ENCODE data around the gene GLCCI1. TPM values are rescaled to one million over a fixed set of nuclear protein-coding genes. Genes with fewer than 3 reads are reported as not detected.

Gene GLCCI1
- total RNA-seq, 1 experiment from 2014 or later: 4.6 TPM

DNA sequence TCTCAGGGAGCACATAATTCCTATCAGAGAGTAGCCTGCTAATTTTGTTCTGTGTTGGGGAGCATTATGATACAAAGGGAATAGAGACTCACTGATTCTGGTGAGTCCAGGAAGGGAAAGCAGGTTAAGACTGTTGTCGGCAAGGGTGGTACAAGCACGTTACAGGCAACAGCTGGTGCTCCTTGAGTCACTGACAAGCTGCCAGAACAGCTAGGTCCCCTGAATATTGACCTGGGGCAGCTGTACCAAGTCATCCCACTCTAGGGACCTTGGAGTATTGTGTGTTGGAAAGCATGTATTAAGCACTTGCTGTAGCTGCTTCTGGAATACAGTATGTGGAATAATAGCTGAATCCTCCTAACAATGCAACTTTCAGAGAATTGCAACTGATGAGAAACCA lies 37.0 kb upstream of the GLCCI1 start (continued):
- no peak for TF ChIP-seq REST (IDR thresholded peaks at IDR 0.05; ENCODE audit: low read depth)
- no peak for TF ChIP-seq JUND (IDR thresholded peaks at IDR 0.05)
- TF ChIP-seq ZFX (IDR thresholded peaks at IDR 0.05): no peak
- TF ChIP-seq FOSL1 (IDR thresholded peaks at IDR 0.05; ENCODE audit: low read depth): no peak
- no peak for TF ChIP-seq POLR2AphosphoS5 (IDR thresholded peaks at IDR 0.05; ENCODE audit: low read depth, low read length)
- TF ChIP-seq, protein P1, sequence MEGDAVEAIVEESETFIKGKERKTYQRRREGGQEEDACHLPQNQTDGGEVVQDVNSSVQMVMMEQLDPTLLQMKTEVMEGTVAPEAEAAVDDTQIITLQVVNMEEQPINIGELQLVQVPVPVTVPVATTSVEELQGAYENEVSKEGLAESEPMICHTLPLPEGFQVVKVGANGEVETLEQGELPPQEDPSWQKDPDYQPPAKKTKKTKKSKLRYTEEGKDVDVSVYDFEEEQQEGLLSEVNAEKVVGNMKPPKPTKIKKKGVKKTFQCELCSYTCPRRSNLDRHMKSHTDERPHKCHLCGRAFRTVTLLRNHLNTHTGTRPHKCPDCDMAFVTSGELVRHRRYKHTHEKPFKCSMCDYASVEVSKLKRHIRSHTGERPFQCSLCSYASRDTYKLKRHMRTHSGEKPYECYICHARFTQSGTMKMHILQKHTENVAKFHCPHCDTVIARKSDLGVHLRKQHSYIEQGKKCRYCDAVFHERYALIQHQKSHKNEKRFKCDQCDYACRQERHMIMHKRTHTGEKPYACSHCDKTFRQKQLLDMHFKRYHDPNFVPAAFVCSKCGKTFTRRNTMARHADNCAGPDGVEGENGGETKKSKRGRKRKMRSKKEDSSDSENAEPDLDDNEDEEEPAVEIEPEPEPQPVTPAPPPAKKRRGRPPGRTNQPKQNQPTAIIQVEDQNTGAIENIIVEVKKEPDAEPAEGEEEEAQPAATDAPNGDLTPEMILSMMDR (IDR thresholded peaks at IDR 0.05 in 2 of 3, conservative IDR thresholded peaks at IDR 0.05 in 1 of 3; ENCODE audit: borderline replicate concordance in 1 of 3, insufficient read depth in 1 of 3, low read depth in 2 of 3, low read length in 2 of 3): no peak
- no peak for TF ChIP-seq EZH2 (IDR thresholded peaks at IDR 0.05)
- no peak for TF ChIP-seq POLR2A (IDR thresholded peaks at IDR 0.05; ENCODE audit: borderline replicate concordance, extremely low read depth, insufficient read depth, insufficient read length)
- TF ChIP-seq CBX3 (IDR thresholded peaks at IDR 0.05; ENCODE audit: low read depth): no peak
- TF ChIP-seq SP1 (IDR thresholded peaks at IDR 0.05; ENCODE audit: low read depth): no peak

DNA sequence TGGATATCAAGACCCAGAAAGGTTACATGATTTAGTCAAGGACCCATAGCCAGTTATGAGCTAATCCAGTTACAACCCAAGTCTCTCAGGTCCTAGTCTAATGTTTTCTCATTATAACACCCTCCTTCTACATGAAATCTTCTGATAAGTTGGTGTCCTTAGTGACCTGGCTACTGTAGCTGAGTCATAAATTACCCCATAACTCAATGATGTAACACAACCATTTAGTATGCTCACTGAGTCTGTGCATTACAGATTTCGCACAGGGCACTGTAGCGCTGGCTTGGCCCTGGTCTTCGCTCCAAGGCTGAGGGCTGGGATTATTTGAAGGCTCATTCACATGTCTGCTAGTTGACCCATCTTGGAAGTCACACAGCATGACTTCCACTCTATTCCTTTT lies 36.0 kb upstream of the GLCCI1 start:
- no peak overlapping the region for H3K4me2 ChIP-seq (ENCODE audit: low read length)
- no peak for ATAC-seq
- H3K4me1 ChIP-seq (ENCODE audit: control insufficient read depth in 1 of 2, insufficient read depth in 2 of 2, low read length in 2 of 2): no peaks in the 10 kb centered on the region
- H4K20me1 ChIP-seq (ENCODE audit: insufficient read depth): no peaks in the 10 kb centered on the region
- H2AFZ ChIP-seq (ENCODE audit: low read depth, low read length, poor library complexity, severe bottlenecking): no peak overlapping the region
- H3K9ac ChIP-seq (ENCODE audit: low read length): no peak overlapping the region
- ChIA-PET CTCF (no interaction called here), POLR2A (no interaction called here), RAD21 (ENCODE audit: low non-redundant PET in 1 of 2, low total read pairs in 2 of 2, uncharacterized antibody in 2 of 2, unreplicated experiment in 2 of 2) (no interaction called here)
- no peaks in the 10 kb centered on the region for H3K36me3 ChIP-seq (ENCODE audit: control insufficient read depth in 1 of 2, insufficient read depth in 2 of 2, low read length in 2 of 2)
- no peak for DNase-seq (ENCODE audit: low read depth, low spot score)
- intact Hi-C loops (cut with micrococcal nuclease): no loop called here
- no peaks in the 10 kb centered on the region for H3K27me3 ChIP-seq (ENCODE audit: insufficient read depth, low read length)
- 0 out of 2 replicates have a peak, but pooled peaks cover 3% of the 10 kb centered on the region for H3K9me2 ChIP-seq (ENCODE audit: insufficient read depth)
- no peaks in the 10 kb centered on the region for H3K79me2 ChIP-seq (ENCODE audit: insufficient read depth, low read length)
- no TSS peak for BruUV-seq (replicated peaks)
- no peak overlapping the region for H3K27ac ChIP-seq (ENCODE audit: low read depth, low read length)
- H3K4me3 ChIP-seq (replicated peaks in 1 of 2; ENCODE audit: low read depth in 1 of 2, low read length in 2 of 2): no peak overlapping the region
- H3K9me3 ChIP-seq (ENCODE audit: control insufficient read depth in 1 of 2, insufficient read depth in 1 of 2, low read depth in 1 of 2, low read length in 2 of 2): no peaks in the 10 kb centered on the region
- no peak for TF ChIP-seq ELF1 (IDR thresholded peaks at IDR 0.05; ENCODE audit: borderline replicate concordance, low read depth)
- TF ChIP-seq POLR2AphosphoS5 (IDR thresholded peaks at IDR 0.05; ENCODE audit: low read depth, low read length): no peak
- no peak for TF ChIP-seq SIN3A (IDR thresholded peaks at IDR 0.05; ENCODE audit: low read depth)
- no peak for TF ChIP-seq CBX3 (IDR thresholded peaks at IDR 0.05; ENCODE audit: low read depth)
- TF ChIP-seq, protein P1 (IDR thresholded peaks at IDR 0.05 in 2 of 3, conservative IDR thresholded peaks at IDR 0.05 in 1 of 3; ENCODE audit: borderline replicate concordance in 1 of 3, insufficient read depth in 1 of 3, low read depth in 2 of 3, low read length in 2 of 3): no peak
- TF ChIP-seq CEBPB (IDR thresholded peaks at IDR 0.05; ENCODE audit: low read depth): no peak
- no peak for TF ChIP-seq EZH2phosphoT487 (IDR thresholded peaks at IDR 0.05; ENCODE audit: borderline replicate concordance)
- TF ChIP-seq, protein P2, sequence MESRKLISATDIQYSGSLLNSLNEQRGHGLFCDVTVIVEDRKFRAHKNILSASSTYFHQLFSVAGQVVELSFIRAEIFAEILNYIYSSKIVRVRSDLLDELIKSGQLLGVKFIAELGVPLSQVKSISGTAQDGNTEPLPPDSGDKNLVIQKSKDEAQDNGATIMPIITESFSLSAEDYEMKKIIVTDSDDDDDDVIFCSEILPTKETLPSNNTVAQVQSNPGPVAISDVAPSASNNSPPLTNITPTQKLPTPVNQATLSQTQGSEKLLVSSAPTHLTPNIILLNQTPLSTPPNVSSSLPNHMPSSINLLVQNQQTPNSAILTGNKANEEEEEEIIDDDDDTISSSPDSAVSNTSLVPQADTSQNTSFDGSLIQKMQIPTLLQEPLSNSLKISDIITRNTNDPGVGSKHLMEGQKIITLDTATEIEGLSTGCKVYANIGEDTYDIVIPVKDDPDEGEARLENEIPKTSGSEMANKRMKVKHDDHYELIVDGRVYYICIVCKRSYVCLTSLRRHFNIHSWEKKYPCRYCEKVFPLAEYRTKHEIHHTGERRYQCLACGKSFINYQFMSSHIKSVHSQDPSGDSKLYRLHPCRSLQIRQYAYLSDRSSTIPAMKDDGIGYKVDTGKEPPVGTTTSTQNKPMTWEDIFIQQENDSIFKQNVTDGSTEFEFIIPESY (IDR thresholded peaks at IDR 0.05; ENCODE audit: extremely low read depth, insufficient replicate concordance, low read length): no peak

Measured in HCT116 (cell line).